Rectal smooth muscle tissue (tissue), 1 donor: ENCODE data around the gene TSSC4.

ENCODE experiments used
- H3K27ac ChIP-seq: one replicate; pipeline ENCODE4 v1.7.0; 2013; ENCODE audit warnings: low read depth, low read length, inconsistent platforms
- H3K27me3 ChIP-seq: one replicate; pipeline ENCODE4 v1.7.0; 2013; ENCODE audit warnings: low read length; ENCODE audit not compliant: control insufficient read depth, insufficient read depth
- H3K36me3 ChIP-seq: one replicate; pipeline ENCODE4 v1.7.0; 2013; ENCODE audit warnings: low read length; ENCODE audit not compliant: control insufficient read depth, insufficient read depth
- H3K4me1 ChIP-seq: one replicate; pipeline ENCODE4 v1.7.0; 2013; ENCODE audit warnings: low read length; ENCODE audit not compliant: control insufficient read depth, insufficient read depth
- H3K4me3 ChIP-seq: one replicate; pipeline ENCODE4 v1.7.0; 2013; ENCODE audit warnings: low read length
- H3K9ac ChIP-seq: one replicate; pipeline ENCODE4 v1.7.0; 2013; ENCODE audit warnings: low read length

The TSSC4 gene

GRCh38 chr11:2449548-2450320 is 49.2 kb downstream of the TSSC4 start:
- H3K27me3 ChIP-seq = peaks cover 3% of the 10 kb centered on the region
- H3K27ac ChIP-seq = no peak overlapping the region
- no peaks in the 10 kb centered on the region for H3K4me1 ChIP-seq
- H3K36me3 ChIP-seq = no peaks in the 10 kb centered on the region
- no peak overlapping the region for H3K4me3 ChIP-seq
- H3K9ac ChIP-seq = no peak overlapping the region

- Histone ChIP-seq H3K36me3 (no peaks in the 10 kb centered on the region), H3K4me1 (no peaks in the 10 kb centered on the region), H3K4me3 (no peak overlapping the region), H3K9ac (no peak overlapping the region), H3K27ac (no peak overlapping the region), H3K27me3 (peaks cover 3% of the 10 kb centered on the region)
Measured at GRCh38 chr11:2450321-2451041, 49.9 kb downstream of the TSSC4 start.

- Histone ChIP-seq H3K36me3 (no peaks in the 10 kb centered on the region), H3K4me3 (no peak overlapping the region), H3K9ac (no peak overlapping the region), H3K27me3 (peaks cover 3% of the 10 kb centered on the region), H3K27ac (no peak overlapping the region), H3K4me1 (no peaks in the 10 kb centered on the region)
Measured at GRCh38 chr11:2451336-2451735, 50.8 kb downstream of the TSSC4 start.

- Histone ChIP-seq H3K4me1 (no peaks in the 10 kb centered on the region), H3K9ac (no peak overlapping the region), H3K4me3 (no peak overlapping the region), H3K27ac (no peak overlapping the region), H3K27me3 (peaks cover 3% of the 10 kb centered on the region), H3K36me3 (no peaks in the 10 kb centered on the region)
Measured at GRCh38 chr11:2451916-2452315, 51.4 kb downstream of the TSSC4 start.

GRCh38 chr11:2452321-2453012 is 51.9 kb downstream of the TSSC4 start:
- Histone ChIP-seq H3K36me3 (no peaks in the 10 kb centered on the region), H3K4me3 (no peak overlapping the region), H3K27me3 (peaks cover under 1% of the 10 kb centered on the region), H3K9ac (no peak overlapping the region), H3K4me1 (no peaks in the 10 kb centered on the region), H3K27ac (no peak overlapping the region)

GRCh38 chr11:2453436-2453835 is 52.9 kb downstream of the TSSC4 start:
- Histone ChIP-seq H3K27ac (no peak overlapping the region), H3K36me3 (no peaks in the 10 kb centered on the region), H3K27me3 (no peaks in the 10 kb centered on the region), H3K4me1 (no peaks in the 10 kb centered on the region), H3K9ac (no peak overlapping the region), H3K4me3 (no peak overlapping the region)
